Nephron (organoid): ENCODE measurements around the gene DEAF1.

Experiments
- H3K27ac Mint-ChIP-seq, 3 experiments: 2 replicates each; pipeline ENCODE4 v1.8.0; 2020; ENCODE audit warnings: mixed read lengths in 3 of 3, mild to moderate bottlenecking in 2 of 3, moderate library complexity in 1 of 3
- H3K27me3 Mint-ChIP-seq: 2 replicates; pipeline ENCODE4 v1.8.0; 2021; ENCODE audit warnings: low read depth, mild to moderate bottlenecking, moderate library complexity, mixed read lengths
- H3K36me3 Mint-ChIP-seq: 2 replicates; pipeline ENCODE4 v1.8.0; 2020; ENCODE audit warnings: low read depth, mixed read lengths
- H3K4me1 Mint-ChIP-seq: 2 replicates; pipeline ENCODE4 v1.8.0; 2020; ENCODE audit warnings: mixed read lengths
- H3K4me3 Mint-ChIP-seq, 3 experiments: 2 replicates each; pipeline ENCODE4 v1.8.0; 2020; ENCODE audit warnings: mild to moderate bottlenecking in 3 of 3, mixed read lengths in 3 of 3, moderate library complexity in 2 of 3
- H3K9me3 Mint-ChIP-seq: 2 replicates; pipeline ENCODE4 v1.8.0; 2020; ENCODE audit warnings: mixed read lengths
- TF ChIP-seq, protein P1 (sequence below), 3 experiments: fragments of 200-600 bp; sonication (generic); IDR thresholded peaks; one replicate each; pipeline ENCODE4 v1.5.0; 2021; ENCODE audit warnings: antibody characterized with exemption in 3 of 3; ENCODE audit not compliant: unreplicated experiment in 3 of 3

Gene DEAF1

DNA sequence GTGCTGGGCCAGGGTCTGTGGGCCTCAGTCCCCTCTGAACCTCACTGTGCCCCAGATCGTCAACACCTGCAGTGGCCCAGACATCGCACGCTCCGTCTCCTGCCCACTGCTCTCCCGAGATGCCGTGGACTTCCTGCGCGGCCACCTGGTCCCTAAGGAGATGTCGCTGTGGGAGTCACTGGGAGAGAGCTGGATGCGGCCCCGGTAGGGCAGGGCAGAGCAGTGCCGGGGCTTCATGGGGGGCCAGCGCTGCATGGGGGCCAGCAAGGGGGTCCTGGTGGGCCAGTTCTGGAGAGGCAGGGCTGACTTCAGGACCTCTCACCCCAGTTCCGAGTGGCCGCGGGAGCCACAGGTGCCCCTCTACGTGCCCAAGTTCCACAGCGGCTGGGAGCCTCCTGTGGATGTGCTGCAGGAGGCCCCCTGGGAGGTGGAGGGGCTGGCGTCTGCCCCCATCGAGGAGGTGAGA lies 27.4 kb upstream of the DEAF1 start:
- no peaks in the 10 kb centered on the region for H3K9me3 Mint-ChIP-seq
- H3K4me1 Mint-ChIP-seq = peaks cover 9% of the 10 kb centered on the region
- H3K27me3 Mint-ChIP-seq = peaks cover 63% of the 10 kb centered on the region
- TF ChIP-seq, protein P1, sequence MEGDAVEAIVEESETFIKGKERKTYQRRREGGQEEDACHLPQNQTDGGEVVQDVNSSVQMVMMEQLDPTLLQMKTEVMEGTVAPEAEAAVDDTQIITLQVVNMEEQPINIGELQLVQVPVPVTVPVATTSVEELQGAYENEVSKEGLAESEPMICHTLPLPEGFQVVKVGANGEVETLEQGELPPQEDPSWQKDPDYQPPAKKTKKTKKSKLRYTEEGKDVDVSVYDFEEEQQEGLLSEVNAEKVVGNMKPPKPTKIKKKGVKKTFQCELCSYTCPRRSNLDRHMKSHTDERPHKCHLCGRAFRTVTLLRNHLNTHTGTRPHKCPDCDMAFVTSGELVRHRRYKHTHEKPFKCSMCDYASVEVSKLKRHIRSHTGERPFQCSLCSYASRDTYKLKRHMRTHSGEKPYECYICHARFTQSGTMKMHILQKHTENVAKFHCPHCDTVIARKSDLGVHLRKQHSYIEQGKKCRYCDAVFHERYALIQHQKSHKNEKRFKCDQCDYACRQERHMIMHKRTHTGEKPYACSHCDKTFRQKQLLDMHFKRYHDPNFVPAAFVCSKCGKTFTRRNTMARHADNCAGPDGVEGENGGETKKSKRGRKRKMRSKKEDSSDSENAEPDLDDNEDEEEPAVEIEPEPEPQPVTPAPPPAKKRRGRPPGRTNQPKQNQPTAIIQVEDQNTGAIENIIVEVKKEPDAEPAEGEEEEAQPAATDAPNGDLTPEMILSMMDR (IDR thresholded peaks at IDR 0.05; ENCODE audit: unreplicated experiment in 3 of 3) = no peak
- H3K4me3 Mint-ChIP-seq = no peak overlapping the region
- H3K27ac Mint-ChIP-seq = no peak overlapping the region
- H3K36me3 Mint-ChIP-seq = peaks cover 6% of the 10 kb centered on the region

DNA sequence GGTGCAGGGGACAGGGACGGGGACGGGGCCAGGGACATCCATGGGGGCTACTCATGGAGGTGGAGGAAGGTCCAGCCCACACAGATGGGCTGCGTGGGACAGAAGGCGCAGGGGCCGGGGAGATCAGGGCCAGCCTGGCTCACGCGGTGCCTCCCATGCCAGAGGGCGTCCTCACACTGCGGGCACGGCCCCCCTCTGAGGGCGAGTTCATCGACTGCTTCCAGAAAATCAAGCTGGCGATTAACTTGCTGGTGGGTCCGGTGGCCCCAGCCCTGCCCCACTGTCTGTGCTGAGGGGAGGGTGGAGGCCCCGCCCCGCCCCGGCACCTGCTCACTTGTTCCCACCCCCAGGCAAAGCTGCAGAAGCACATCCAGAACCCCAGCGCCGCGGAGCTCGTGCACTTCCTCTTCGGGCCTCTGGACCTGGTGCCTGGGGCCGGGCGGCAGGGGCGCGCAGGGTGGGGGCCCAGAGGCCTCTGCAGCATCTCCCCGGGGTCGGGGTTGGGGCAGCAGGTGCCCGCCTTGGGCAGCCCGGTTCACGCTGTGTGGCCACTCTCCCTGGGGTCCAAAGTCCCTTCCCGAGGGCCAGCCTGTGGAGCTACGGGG lies 26.8 kb upstream of the DEAF1 start:
- Mint-ChIP-seq H3K36me3 (peaks cover 6% of the 10 kb centered on the region), H3K27me3 (peaks cover 66% of the 10 kb centered on the region), H3K27ac (no peak overlapping the region), H3K9me3 (no peaks in the 10 kb centered on the region), H3K4me3 (no peak overlapping the region), H3K4me1 (peaks cover 8% of the 10 kb centered on the region)
- TF ChIP-seq, protein P1 (IDR thresholded peaks at IDR 0.05; ENCODE audit: unreplicated experiment in 3 of 3) = no peak

DNA sequence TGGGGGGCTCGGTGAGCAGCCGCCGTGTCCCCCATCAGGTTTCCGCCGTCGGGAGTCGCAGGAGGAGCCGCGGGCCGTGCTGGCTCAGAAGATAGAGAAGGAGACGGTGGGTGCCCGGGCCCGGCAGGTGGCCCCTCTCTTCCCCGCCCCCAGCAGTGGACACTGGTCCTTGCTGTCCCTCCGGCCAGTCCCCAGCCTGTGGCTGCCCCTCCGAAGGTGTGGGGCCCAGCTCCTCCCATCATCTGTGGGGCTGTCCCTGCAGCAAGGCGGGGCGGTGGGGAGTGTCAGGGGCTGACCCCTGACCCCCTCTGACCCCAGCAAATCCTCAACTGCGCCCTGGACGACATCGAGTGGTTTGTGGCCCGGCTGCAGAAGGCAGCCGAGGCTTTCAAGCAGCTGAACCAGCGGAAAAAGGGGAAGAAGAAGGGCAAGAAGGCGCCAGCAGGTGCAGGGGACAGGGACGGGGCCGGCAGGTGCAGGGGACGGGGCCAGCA lies 26.3 kb upstream of the DEAF1 start:
- Mint-ChIP-seq H3K27ac (no peak overlapping the region), H3K4me3 (no peak overlapping the region), H3K27me3 (peaks cover 63% of the 10 kb centered on the region), H3K36me3 (peaks cover 10% of the 10 kb centered on the region), H3K9me3 (peaks cover 3% of the 10 kb centered on the region), H3K4me1 (peaks cover 5% of the 10 kb centered on the region)
- TF ChIP-seq, protein P1 (IDR thresholded peaks at IDR 0.05; ENCODE audit: unreplicated experiment in 3 of 3) = no peak

DNA sequence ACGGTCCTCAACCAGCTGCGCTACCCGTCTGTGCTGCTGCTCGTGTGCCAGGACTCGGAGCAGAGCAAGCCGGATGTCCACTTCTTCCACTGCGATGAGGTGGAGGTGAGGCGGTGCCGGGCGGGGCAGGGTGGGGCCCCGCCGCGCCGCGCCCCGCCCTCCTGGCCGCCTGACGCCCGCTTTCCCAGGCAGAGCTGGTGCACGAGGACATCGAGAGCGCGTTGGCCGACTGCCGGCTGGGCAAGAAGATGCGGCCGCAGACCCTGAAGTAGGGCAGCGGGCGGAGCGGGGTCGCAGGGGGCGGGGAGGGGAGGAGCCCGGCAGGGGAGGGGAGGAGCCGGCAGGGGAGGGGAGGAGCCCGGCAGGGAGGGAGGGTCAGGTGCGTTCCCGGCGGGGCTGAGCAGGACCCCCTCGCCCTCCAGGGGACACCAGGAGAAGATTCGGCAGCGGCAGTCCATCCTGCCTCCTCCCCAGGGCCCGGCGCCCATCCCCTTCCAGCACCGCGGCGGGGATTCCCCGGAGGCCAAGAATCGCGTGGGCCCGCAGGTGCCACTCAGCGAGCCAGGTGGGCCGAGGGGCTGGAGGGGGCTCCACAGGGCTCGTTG lies 25.7 kb upstream of the DEAF1 start:
- Mint-ChIP-seq H3K27ac (no peak overlapping the region), H3K4me1 (peaks cover 5% of the 10 kb centered on the region), H3K36me3 (peaks cover 11% of the 10 kb centered on the region), H3K9me3 (peaks cover 3% of the 10 kb centered on the region), H3K4me3 (no peak overlapping the region), H3K27me3 (peaks cover 63% of the 10 kb centered on the region)
- TF ChIP-seq, protein P1 (IDR thresholded peaks at IDR 0.05; ENCODE audit: unreplicated experiment in 3 of 3) = no peak

DNA sequence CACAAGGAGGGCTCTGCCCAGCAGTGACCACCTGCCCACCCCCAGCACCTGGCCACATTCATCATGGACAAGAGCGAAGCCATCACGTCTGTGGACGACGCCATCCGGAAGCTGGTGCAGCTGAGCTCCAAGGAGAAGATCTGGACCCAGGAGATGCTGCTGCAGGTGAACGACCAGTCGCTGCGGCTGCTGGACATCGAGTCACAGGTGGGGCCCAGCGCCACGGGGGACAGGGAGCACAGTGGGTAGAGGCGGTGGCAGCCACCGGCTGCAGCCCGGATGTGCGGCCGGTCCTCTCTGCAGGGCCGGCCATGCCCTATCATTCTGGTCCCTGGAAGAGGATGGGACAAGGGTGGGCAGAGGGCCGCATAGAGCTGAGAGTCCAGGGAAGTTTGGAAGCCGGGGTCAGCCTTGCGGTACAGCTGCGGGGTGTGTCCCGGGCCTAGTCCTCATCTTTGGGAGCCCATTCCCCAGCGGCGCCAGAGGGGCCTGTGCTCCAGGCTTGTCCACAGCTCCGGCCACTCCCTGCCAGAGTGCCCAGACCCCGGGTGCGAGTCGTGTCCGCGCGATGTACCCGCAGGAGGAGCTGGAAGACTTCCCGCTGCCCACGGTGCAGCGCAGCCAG lies 25.1 kb upstream of the DEAF1 start:
- peaks cover 14% of the 10 kb centered on the region for H3K36me3 Mint-ChIP-seq
- TF ChIP-seq, protein P1 (IDR thresholded peaks at IDR 0.05; ENCODE audit: unreplicated experiment in 3 of 3) = no peak
- H3K9me3 Mint-ChIP-seq = peaks cover 6% of the 10 kb centered on the region
- no peak overlapping the region for H3K4me3 Mint-ChIP-seq
- peaks cover 59% of the 10 kb centered on the region for H3K27me3 Mint-ChIP-seq
- H3K27ac Mint-ChIP-seq = no peak overlapping the region
- H3K4me1 Mint-ChIP-seq = peaks cover 5% of the 10 kb centered on the region
